WTC11 (cell line): Measurements from ENCODE around the gene DIO3.
"Not testable (repeated sequence)": the region's sequence is repeated elsewhere in the genome, so short reads cannot be mapped to it uniquely, and the experiment has no call there.

Experiments used
- RELA ChIP-seq: sonication (generic); formaldehyde crosslinking; IDR thresholded peaks from 2 replicates; pipeline ENCODE4 v1.8.1; 2022; ENCODE audit warnings: missing genetic modification reagents, mild to moderate bottlenecking, borderline replicate concordance
- TF ChIP-seq, protein P1 (sequence below): fragments of 200-600 bp; IDR thresholded peaks from 2 replicates; pipeline ENCODE4 v1.8.0; 2022; ENCODE audit warnings: antibody characterized with exemption

DNA sequence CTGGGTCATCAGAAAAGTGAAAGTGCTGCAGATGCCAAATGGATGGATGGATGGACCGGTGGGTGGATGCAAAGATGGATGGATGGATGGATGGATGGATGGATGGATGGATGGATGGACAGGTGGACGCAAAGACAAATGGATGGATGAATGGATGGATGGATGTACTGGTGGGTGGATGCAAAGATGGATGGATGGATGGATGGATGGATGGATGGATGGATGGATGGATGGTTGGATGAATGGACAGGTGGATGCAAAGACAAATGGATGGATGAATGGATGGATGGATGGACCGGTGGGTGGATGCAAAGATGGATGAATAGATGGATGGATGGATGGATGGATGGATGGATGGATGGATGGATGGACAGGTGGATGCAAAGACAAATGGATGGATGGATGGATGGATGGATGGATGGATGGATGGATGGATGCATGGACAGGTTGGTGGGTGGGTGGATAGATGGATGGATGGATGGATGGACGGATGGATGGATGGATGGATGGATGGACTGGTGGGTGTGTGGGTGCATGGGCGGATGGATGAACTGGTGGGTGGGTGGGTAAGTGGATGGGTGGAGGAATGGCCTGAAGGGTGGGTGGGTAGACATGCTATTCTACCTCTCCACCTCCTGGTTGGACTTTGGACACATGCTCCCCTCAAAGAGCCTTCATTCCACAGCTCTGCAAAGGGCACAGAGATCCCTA, 10.9 kb upstream of the DIO3 start:
- TF ChIP-seq, protein P1, sequence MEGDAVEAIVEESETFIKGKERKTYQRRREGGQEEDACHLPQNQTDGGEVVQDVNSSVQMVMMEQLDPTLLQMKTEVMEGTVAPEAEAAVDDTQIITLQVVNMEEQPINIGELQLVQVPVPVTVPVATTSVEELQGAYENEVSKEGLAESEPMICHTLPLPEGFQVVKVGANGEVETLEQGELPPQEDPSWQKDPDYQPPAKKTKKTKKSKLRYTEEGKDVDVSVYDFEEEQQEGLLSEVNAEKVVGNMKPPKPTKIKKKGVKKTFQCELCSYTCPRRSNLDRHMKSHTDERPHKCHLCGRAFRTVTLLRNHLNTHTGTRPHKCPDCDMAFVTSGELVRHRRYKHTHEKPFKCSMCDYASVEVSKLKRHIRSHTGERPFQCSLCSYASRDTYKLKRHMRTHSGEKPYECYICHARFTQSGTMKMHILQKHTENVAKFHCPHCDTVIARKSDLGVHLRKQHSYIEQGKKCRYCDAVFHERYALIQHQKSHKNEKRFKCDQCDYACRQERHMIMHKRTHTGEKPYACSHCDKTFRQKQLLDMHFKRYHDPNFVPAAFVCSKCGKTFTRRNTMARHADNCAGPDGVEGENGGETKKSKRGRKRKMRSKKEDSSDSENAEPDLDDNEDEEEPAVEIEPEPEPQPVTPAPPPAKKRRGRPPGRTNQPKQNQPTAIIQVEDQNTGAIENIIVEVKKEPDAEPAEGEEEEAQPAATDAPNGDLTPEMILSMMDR, result not testable (repeated sequence)
- TF ChIP-seq RELA, result not testable (repeated sequence)
